Cardiac fibroblast (primary cell): ENCODE data around the gene ADAM12.

ENCODE experiments used
- DNase-seq, 2 donors: peaks; one replicate each; pipeline versions ENCODE4 v3.0.0 to v3.0.0-alpha.2; 2010; ENCODE audit warnings: low read depth in 2 of 2
- H3K4me3 ChIP-seq, 2 donors: replicated peaks in 1 of 2; 1 replicate in 1 of 2; 2 replicates in 1 of 2; pipeline ENCODE4 v1.5.1; 2011; ENCODE audit warnings: low read depth in 2 of 2, low read length in 2 of 2, mild to moderate bottlenecking in 2 of 2, moderate library complexity in 1 of 2
- TF ChIP-seq, protein P1 (sequence below): IDR thresholded peaks from one replicate; pipeline ENCODE4 v1.5.1; 2011; ENCODE audit warnings: low read depth, mild to moderate bottlenecking, low read length, inconsistent platforms

Gene ADAM12

DNA sequence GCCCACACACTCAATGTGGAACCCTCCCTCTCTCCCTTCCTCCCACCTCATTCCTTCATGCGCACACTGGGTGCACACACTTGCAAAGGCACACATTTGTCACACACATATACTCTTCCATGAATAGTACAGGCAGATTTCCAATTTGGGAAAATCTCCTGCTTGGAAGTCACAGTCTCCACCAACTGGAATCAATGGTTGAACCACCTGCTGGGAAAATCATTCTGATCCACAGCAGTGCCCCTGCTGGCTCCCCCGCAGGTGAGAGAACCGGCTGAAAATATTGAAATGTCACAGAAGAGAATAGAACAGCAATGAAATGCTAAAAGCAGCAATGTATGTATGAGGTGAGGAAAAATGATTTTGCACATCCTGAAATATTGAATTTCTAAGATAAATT lies 232.7 kb downstream of the ADAM12 start:
- H3K4me3 ChIP-seq, result no peak overlapping the region
- no peak for DNase-seq
- TF ChIP-seq, protein P1, sequence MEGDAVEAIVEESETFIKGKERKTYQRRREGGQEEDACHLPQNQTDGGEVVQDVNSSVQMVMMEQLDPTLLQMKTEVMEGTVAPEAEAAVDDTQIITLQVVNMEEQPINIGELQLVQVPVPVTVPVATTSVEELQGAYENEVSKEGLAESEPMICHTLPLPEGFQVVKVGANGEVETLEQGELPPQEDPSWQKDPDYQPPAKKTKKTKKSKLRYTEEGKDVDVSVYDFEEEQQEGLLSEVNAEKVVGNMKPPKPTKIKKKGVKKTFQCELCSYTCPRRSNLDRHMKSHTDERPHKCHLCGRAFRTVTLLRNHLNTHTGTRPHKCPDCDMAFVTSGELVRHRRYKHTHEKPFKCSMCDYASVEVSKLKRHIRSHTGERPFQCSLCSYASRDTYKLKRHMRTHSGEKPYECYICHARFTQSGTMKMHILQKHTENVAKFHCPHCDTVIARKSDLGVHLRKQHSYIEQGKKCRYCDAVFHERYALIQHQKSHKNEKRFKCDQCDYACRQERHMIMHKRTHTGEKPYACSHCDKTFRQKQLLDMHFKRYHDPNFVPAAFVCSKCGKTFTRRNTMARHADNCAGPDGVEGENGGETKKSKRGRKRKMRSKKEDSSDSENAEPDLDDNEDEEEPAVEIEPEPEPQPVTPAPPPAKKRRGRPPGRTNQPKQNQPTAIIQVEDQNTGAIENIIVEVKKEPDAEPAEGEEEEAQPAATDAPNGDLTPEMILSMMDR, result no peak

DNA sequence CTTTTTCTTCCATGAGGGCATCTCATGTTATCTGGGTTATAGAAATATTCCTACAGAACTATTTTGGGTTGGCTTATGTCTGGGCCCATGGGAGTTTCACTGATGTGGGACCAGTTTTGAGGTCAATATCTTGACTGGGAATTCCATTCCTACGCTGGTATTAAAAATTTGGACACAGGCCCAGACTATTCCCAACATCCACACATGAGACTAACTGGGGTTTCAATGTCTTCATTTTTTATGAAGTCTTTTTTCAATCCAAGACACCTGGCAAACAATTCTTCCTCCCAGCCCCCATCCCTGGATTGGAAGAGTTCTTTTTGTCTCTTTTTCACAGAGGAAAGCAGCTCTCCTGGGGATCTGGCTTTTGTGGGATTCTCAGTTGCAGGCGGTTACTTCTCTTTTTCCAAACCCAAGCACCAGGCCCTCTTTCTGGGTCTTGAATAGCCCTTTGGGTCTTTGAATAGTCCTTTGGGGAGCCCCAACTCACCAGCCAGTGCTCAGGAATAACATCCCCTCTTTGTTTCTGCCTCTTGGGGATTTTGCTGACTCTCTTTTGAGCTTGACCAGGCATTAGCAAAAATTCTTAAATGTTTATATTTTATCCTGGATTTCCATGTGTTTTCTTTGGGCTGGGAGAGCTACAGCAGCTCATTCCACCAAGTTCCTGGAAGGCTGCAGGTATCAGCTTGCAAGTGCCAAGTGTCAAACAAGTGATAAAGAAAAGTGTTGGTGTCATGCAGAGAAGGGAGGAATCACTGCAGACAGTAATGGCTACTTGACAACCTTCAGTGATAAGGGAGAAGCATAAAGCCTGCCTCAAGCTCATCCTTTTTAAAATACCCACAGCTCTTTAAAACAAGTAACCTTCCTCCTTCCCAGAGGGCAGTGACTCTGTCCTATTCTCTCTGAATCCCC lies 234.3 kb downstream of the ADAM12 start:
- TF ChIP-seq, protein P1, result no peak
- no peak overlapping the region for H3K4me3 ChIP-seq
- peak in 1 of 2 donors; percentile 79 for DNase-seq

DNA sequence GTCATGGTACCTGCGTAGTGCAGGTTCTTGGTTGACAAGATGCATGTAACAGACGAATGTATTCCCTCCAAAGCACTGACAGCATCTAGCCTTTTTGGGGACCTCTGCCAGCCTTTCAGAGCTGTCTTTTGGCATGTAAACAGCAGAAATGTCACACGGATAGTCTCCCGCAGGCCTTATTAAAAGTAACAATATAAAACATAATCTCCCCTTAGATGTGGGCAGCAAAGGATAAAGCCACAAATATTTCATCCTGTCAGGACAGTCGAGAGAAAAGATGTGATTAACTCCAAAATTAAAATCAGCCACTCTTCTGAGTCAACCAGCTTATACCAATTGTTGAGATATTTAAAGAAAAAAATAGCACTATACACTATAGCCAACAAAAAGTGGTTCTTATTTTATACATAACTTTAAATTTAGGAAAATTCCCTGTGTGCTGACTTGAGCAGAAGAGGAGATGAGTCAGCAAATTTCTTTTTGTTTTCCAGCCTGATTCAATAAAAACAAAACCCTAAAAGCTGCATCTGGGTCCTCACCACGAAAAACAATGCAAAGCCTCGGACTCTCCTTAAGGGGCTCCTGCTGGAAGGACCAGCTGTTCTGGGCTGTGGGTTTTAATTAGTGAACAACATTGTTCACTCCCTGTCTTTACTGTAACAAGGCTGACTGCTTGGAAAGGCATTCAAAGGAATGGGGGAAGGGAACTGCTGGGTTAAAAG lies 240.2 kb downstream of the ADAM12 start:
- H3K4me3 ChIP-seq, result no peak overlapping the region
- peak; percentile 66 to 78 for DNase-seq
- TF ChIP-seq, protein P1, result no peak

DNA sequence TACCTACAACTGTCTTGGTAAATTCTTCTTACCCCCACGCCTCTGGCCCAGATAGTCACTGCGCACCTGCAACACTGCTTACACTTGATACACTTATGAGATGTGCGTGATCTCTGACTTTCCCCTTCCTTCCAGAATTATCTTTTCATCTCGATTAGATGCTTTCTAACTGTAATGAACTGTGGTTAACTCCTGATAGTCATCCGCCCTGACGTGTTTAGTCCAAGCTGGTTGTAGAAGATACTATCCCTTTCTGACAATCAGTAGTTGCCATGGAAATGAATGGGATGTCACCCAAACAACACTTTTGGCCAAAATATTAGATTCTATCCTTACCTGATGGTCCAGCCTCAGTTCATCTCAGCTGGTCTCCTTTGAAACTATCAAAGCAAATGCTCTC lies 241.5 kb downstream of the ADAM12 start:
- DNase-seq, result no peak
- TF ChIP-seq, protein P1, result no peak
- no peak overlapping the region for H3K4me3 ChIP-seq

DNA sequence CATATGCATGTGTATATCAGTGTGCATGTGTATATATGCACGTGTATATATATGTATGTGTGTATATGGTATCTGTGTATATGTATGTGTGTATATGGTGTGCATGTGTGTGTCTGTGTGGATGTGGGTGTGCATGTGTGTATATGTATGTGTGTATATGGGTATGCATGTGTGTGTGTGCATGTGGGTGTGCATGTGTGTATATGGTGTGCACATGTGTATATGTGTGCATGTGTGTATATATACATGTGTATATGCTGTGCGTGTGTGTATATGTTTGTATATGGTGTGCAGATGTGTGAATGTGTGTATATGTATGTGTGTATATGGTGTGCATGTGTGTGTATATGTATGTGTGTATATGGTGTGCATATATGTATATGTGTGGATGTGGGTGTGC lies 245.2 kb downstream of the ADAM12 start:
- H3K4me3 ChIP-seq, result no peak overlapping the region
- no peak for DNase-seq
- TF ChIP-seq, protein P1, result no peak

DNA sequence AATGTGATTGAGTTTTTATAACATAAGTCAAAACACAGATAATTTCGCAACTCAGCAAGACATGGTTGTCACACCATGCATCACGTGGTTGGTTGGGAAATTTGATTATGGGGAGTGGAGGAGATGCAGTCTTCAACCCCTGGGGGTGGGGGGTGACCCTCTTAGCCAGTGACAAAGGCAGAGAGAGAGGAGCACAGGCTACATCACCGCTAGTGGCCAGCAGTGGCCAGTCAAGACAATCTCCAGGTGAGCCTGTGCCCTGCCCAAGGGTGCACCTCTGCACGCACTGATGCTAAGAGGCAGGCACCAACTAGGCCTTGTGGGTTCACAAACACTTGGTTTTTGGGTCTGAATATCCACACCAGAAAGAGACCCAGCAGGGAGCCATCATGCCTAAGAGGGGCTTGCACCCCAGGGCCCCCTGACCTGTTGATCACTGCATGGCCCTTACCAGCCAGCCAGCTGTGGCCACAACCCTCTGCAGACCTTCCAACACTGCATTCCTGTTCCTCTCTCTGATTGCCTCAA lies 247.5 kb downstream of the ADAM12 start:
- H3K4me3 ChIP-seq, result no peak overlapping the region
- TF ChIP-seq, protein P1, result no peak
- no peak for DNase-seq
